Subcutaneous adipose tissue (tissue), 4 donors: ENCODE results near the gene LRRFIP2. TPM values are rescaled to one million over a fixed set of nuclear protein-coding genes. Genes with fewer than 3 reads are reported as not detected.

Experiments
- total RNA-seq, 4 donors: library from RNA; depleted of rRNA; stranded (reverse); fragments of >200 nt; gene quantifications; one replicate each; pipeline ENCODE4 v1.1.0, GENCODE V29; 2016
- TF ChIP-seq, protein P1 (sequence below): fragments of 450-650 bp; IDR thresholded peaks from one replicate; pipeline ENCODE4 v1.5.1; 2016; ENCODE audit warnings: low read depth, mild to moderate bottlenecking, control low read depth, antibody characterized with exemption, moderate library complexity

The LRRFIP2 gene
- total RNA-seq, 4 donors from 2014 or later: 38.2 to 73.8 (median 46.5) TPM

DNA sequence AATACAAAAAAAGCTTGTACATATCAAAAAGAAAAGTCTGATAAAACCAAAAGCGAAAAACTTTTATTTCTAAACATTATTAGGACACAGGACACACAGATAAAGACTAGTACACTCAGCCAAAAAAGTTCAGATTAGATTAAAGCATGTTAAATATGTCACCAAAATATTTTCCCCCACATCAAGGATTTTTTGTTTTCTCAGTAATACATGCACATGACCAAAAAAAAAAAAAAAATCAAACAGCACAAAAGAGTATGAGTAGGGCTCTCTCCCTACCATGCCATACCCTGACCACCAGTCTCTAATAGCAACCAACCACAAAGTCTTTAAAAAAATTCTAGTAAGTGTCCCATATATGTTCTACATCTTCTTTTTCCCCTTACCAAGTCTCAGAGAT, 77.4 kb downstream of the LRRFIP2 start:
- TF ChIP-seq, protein P1, sequence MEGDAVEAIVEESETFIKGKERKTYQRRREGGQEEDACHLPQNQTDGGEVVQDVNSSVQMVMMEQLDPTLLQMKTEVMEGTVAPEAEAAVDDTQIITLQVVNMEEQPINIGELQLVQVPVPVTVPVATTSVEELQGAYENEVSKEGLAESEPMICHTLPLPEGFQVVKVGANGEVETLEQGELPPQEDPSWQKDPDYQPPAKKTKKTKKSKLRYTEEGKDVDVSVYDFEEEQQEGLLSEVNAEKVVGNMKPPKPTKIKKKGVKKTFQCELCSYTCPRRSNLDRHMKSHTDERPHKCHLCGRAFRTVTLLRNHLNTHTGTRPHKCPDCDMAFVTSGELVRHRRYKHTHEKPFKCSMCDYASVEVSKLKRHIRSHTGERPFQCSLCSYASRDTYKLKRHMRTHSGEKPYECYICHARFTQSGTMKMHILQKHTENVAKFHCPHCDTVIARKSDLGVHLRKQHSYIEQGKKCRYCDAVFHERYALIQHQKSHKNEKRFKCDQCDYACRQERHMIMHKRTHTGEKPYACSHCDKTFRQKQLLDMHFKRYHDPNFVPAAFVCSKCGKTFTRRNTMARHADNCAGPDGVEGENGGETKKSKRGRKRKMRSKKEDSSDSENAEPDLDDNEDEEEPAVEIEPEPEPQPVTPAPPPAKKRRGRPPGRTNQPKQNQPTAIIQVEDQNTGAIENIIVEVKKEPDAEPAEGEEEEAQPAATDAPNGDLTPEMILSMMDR: no peak

DNA sequence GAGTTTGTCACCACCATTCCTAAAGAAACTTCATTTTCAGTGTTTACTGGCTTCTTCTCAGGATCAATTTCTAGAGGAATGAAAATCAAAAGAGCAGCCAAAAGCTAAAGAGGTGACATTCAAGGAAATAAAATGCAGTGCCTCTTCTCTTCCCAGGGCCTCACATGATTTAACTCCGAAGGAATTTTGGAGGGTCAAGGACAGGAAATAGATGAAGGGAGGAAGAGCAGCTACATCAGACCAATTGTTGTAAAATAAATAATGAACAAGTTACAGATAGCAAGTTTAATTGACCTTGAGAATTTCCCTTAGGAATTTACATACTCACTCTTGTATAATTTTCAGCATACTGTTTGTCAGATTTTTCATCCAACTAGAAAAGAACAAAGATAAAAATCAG, 78.1 kb downstream of the LRRFIP2 start:
- TF ChIP-seq, protein P1: no peak

DNA sequence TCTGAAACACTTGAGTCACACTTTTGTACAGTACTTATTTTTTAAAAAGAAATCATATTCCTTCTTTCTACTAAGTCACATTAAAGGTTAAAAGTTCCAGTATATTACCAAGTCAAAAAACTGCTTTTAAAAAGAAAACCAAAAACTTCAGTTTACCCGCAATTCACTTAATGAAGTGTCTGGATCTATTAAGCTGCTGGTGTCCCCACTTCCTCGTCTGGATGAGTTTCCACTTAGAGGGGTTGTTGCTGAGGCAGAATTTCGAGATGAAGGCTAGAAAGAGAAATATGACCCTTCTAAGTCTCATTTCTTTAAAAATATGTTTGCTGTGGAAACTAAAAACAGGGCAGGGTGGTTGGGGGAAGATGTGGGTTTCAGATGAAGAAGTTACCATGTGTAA, 79.7 kb downstream of the LRRFIP2 start:
- TF ChIP-seq, protein P1: no peak

DNA sequence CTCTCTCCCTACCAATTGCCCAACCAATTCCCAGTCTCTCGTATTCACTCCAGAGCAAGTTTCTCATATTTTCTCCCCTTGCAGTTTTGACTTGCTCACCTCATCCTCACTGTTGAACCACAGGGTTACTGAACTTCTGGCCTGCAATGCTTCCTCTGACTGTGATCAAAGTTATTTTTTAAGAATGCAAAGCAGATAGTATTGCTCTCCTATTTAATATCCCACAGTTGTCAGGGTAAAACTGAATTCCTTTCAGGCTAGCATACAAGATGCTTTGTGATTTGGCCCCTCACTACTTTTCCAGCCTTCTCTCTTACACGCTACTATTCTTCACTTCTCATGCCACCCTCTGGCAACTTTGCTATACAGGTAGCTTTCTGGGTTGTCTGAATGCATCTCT, 80.9 kb downstream of the LRRFIP2 start:
- TF ChIP-seq, protein P1: no peak

DNA sequence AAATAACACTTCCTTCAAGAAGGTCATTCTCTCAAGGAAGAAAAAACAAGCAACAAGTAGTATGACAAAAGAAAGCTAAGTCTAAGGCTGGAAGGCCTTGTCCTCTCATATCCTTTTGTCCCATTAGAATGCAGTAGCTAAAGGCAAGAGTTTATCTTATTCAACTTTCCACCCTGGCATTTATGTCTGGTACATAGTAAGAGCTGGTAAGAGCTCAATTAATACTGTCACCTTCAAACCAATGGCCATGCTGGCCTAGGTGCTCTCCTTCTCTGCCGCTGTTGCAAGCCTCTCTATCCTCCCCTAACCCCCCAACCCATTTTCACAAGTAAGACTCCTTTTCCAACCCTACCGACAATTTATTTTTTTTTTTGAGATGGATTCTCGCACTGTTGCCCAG, 81.9 kb downstream of the LRRFIP2 start:
- TF ChIP-seq, protein P1: no peak

DNA sequence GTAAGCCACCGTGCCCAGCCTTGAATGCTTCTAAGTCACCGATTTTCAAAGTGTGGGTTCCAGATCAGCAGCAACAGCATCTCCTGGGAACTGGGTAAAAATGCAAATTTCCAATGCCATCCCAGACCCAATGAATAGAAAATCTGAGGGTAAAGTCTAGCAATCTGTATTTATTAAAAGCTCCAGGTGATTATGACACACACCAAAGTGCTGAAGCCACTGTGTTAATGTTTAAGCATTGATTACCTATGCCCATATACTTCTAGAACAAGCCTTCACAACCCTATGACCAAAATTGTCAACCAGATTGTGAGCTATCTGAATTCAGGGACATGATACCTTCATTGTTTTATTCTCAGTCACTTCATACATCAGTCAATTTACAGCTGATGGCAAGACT, 86.5 kb downstream of the LRRFIP2 start:
- TF ChIP-seq, protein P1: no peak

DNA sequence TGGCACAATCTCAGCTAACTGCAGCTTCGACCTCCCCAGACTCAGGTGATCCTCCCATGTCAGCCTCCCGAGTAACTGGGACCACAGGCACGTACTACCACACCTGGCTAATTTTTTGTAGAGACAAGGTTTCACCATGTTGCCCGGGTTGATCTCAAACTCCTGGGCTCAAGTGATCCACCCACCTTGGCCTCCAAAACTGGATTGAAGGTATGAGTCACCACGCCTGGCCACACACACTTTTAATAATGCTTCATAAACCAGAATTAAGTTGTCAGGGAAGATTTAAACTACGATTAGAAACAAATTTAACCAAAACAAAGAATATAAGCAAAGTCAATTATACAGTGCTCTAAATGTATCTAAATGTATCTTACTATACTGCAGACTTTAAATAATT, 87.5 kb downstream of the LRRFIP2 start:
- TF ChIP-seq, protein P1: no peak
